ACC112 (cell line): ENCODE results near the gene CELSR1.

Experiments
- H2AFZ ChIP-seq: fragments of 200-600 bp; sonication (generic); one replicate; pipeline ENCODE4 v1.6.0; 2017; ENCODE audit warnings: antibody characterized with exemption, low read length; ENCODE audit not compliant: unreplicated experiment
- H3K27ac ChIP-seq: fragments of 200-600 bp; sonication (generic); 2 replicates; pipeline ENCODE4 v1.5.1; 2014; ENCODE audit warnings: low read depth, mild to moderate bottlenecking, antibody characterized with exemption, low read length, moderate library complexity
- H3K27me3 ChIP-seq: fragments of 200-600 bp; sonication (generic); 2 replicates; pipeline ENCODE4 v1.6.1; 2014; ENCODE audit warnings: mild to moderate bottlenecking, antibody characterized with exemption, low read length, moderate library complexity, mixed read lengths; ENCODE audit not compliant: insufficient read depth
- H3K36me3 ChIP-seq: fragments of 200-600 bp; sonication (generic); 2 replicates; pipeline ENCODE4 v1.6.1; 2016; ENCODE audit warnings: mild to moderate bottlenecking, antibody characterized with exemption, low read length, moderate library complexity, mixed read lengths; ENCODE audit not compliant: insufficient read depth
- H3K4me1 ChIP-seq: fragments of 200-600 bp; sonication (generic); one replicate; pipeline ENCODE4 v1.6.1; 2016; ENCODE audit warnings: low read length, mixed read lengths; ENCODE audit not compliant: insufficient read depth, unreplicated experiment, control insufficient read depth
- H3K4me3 ChIP-seq: fragments of 200-600 bp; sonication (generic); 2 replicates; pipeline ENCODE4 v1.5.1; 2014; ENCODE audit warnings: mild to moderate bottlenecking, low read depth, low read length
- H3K79me2 ChIP-seq: fragments of 200-600 bp; sonication (generic); one replicate; pipeline ENCODE4 v1.6.0; 2016; ENCODE audit warnings: low read length; ENCODE audit not compliant: control insufficient read depth, unreplicated experiment, insufficient read depth

CELSR1 gene

GRCh38 chr22:46350121-46350520, 187.3 kb downstream of the CELSR1 start:
- Histone ChIP-seq H2AFZ (no peak overlapping the region), H3K27me3 (no peaks in the 10 kb centered on the region), H3K27ac (no peak overlapping the region), H3K4me3 (no peak overlapping the region), H3K36me3 (no peaks in the 10 kb centered on the region), H3K4me1 (no peaks in the 10 kb centered on the region), H3K79me2 (no peaks in the 10 kb centered on the region)

- no peaks in the 10 kb centered on the region for H3K36me3 ChIP-seq
- no peak overlapping the region for H3K4me3 ChIP-seq
- H2AFZ ChIP-seq = no peak overlapping the region
Measured at GRCh38 chr22:46349681-46350080, 187.7 kb downstream of the CELSR1 start.

GRCh38 chr22:46349238-46349637, 188.2 kb downstream of the CELSR1 start:
- Histone ChIP-seq H3K36me3 (no peaks in the 10 kb centered on the region), H3K27me3 (no peaks in the 10 kb centered on the region), H2AFZ (no peak overlapping the region), H3K27ac (no peak overlapping the region), H3K4me1 (no peaks in the 10 kb centered on the region), H3K79me2 (no peaks in the 10 kb centered on the region), H3K4me3 (no peak overlapping the region)

More at GRCh38 chr22:46349681-46350080, 187.7 kb downstream of the CELSR1 start:
- no peaks in the 10 kb centered on the region for H3K27me3 ChIP-seq
- H3K4me1 ChIP-seq = no peaks in the 10 kb centered on the region
- H3K79me2 ChIP-seq = no peaks in the 10 kb centered on the region
- no peak overlapping the region for H3K27ac ChIP-seq

GRCh38 chr22:46348099-46348695, 189.2 kb downstream of the CELSR1 start:
- no peaks in the 10 kb centered on the region for H3K79me2 ChIP-seq
- no peak overlapping the region for H3K27ac ChIP-seq
- no peak overlapping the region for H3K4me3 ChIP-seq
- H3K36me3 ChIP-seq = no peaks in the 10 kb centered on the region
- no peaks in the 10 kb centered on the region for H3K4me1 ChIP-seq
- no peaks in the 10 kb centered on the region for H3K27me3 ChIP-seq
- H2AFZ ChIP-seq = no peak overlapping the region

GRCh38 chr22:46347646-46348045, 189.8 kb downstream of the CELSR1 start:
- Histone ChIP-seq H2AFZ (no peak overlapping the region), H3K4me1 (no peaks in the 10 kb centered on the region), H3K27ac (no peak overlapping the region), H3K4me3 (no peak overlapping the region), H3K79me2 (no peaks in the 10 kb centered on the region), H3K27me3 (no peaks in the 10 kb centered on the region), H3K36me3 (no peaks in the 10 kb centered on the region)

- H2AFZ ChIP-seq = no peak overlapping the region
- H3K27ac ChIP-seq = no peak overlapping the region
- no peaks in the 10 kb centered on the region for H3K4me1 ChIP-seq
- H3K4me3 ChIP-seq = no peak overlapping the region
- H3K36me3 ChIP-seq = no peaks in the 10 kb centered on the region
- no peaks in the 10 kb centered on the region for H3K27me3 ChIP-seq
- H3K79me2 ChIP-seq = no peaks in the 10 kb centered on the region
Measured at GRCh38 chr22:46346680-46347405, 190.6 kb downstream of the CELSR1 start.

- Histone ChIP-seq H3K27me3 (no peaks in the 10 kb centered on the region), H2AFZ (no peak overlapping the region), H3K4me1 (no peaks in the 10 kb centered on the region), H3K36me3 (no peaks in the 10 kb centered on the region), H3K27ac (no peak overlapping the region), H3K4me3 (no peak overlapping the region), H3K79me2 (peaks cover 24% of the 10 kb centered on the region)
Measured at GRCh38 chr22:46340676-46341075, 196.7 kb downstream of the CELSR1 start.

GRCh38 chr22:46339956-46340355, 197.5 kb downstream of the CELSR1 start:
- Histone ChIP-seq H3K4me3 (no peak overlapping the region), H3K27me3 (no peaks in the 10 kb centered on the region), H3K4me1 (no peaks in the 10 kb centered on the region), H2AFZ (no peak overlapping the region), H3K79me2 (peaks cover 25% of the 10 kb centered on the region), H3K27ac (no peak overlapping the region), H3K36me3 (no peaks in the 10 kb centered on the region)

- H3K4me1 ChIP-seq = no peaks in the 10 kb centered on the region
- H3K36me3 ChIP-seq = no peaks in the 10 kb centered on the region
- H3K79me2 ChIP-seq = peaks cover 25% of the 10 kb centered on the region
- H3K27ac ChIP-seq = no peak overlapping the region
- H3K4me3 ChIP-seq = no peak overlapping the region
- H2AFZ ChIP-seq = no peak overlapping the region
- no peaks in the 10 kb centered on the region for H3K27me3 ChIP-seq
Measured at GRCh38 chr22:46338636-46339035, 198.8 kb downstream of the CELSR1 start.

- no peaks in the 10 kb centered on the region for H3K27me3 ChIP-seq
- H3K27ac ChIP-seq = no peak overlapping the region
- H3K4me3 ChIP-seq = no peak overlapping the region
- H3K36me3 ChIP-seq = no peaks in the 10 kb centered on the region
- peaks cover 25% of the 10 kb centered on the region for H3K79me2 ChIP-seq
- no peaks in the 10 kb centered on the region for H3K4me1 ChIP-seq
- H2AFZ ChIP-seq = no peak overlapping the region
Measured at GRCh38 chr22:46337870-46338269, 199.6 kb downstream of the CELSR1 start.
